Neural progenitor cell (in vitro differentiated cells): ENCODE results near the gene CDK9. TPM values are rescaled to one million over a fixed set of nuclear protein-coding genes. Genes with fewer than 3 reads are reported as not detected.
A peak's percentile ranks its signal among the peaks of the same experiment; 100 is the strongest.

Source experiments
- DNase-seq: peaks from one replicate; pipeline ENCODE4 v3.0.0-alpha.2; 2016; ENCODE audit warnings: low spot score
- H2AFZ ChIP-seq: fragments of 200-600 bp; sonication (generic); replicated peaks from 2 replicates; pipeline ENCODE4 v1.6.1; 2016; ENCODE audit warnings: antibody characterized with exemption
- H3F3A ChIP-seq: fragments of 200-600 bp; sonication (generic); 2 replicates; pipeline ENCODE4 v1.6.1; 2016; ENCODE audit warnings: antibody characterized with exemption, low read depth
- H3K27ac ChIP-seq: fragments of 200-600 bp; sonication (generic); 2 replicates; pipeline ENCODE4 v1.5.1; 2016; ENCODE audit warnings: mild to moderate bottlenecking
- H3K27me3 ChIP-seq: fragments of 200-600 bp; sonication (generic); 2 replicates; pipeline ENCODE4 v1.6.1; 2016; ENCODE audit warnings: mild to moderate bottlenecking, moderate library complexity
- H3K36me3 ChIP-seq: fragments of 200-600 bp; sonication (generic); 2 replicates; pipeline ENCODE4 v1.5.1; 2016
- H3K4me1 ChIP-seq: fragments of 200-600 bp; sonication (generic); 2 replicates; pipeline ENCODE4 v1.6.1; 2016; ENCODE audit warnings: mixed run types
- H3K4me2 ChIP-seq: fragments of 200-600 bp; sonication (generic); 2 replicates; pipeline ENCODE4 v1.6.1; 2016
- H3K4me3 ChIP-seq: fragments of 200-600 bp; sonication (generic); 2 replicates; pipeline ENCODE4 v1.5.1; 2016
- H3K79me2 ChIP-seq: fragments of 200-600 bp; sonication (generic); 2 replicates; pipeline ENCODE4 v1.6.1; 2016; ENCODE audit warnings: low read depth
- H3K9ac ChIP-seq: fragments of 200-600 bp; sonication (generic); 2 replicates; pipeline ENCODE4 v1.6.1; 2016
- H3K9me3 ChIP-seq: fragments of 200-600 bp; sonication (generic); 2 replicates; pipeline ENCODE4 v1.5.1; 2016; ENCODE audit warnings: low read depth
- H4K20me1 ChIP-seq: fragments of 200-600 bp; sonication (generic); 2 replicates; pipeline ENCODE4 v1.6.1; 2016; ENCODE audit warnings: low read depth
- H3K27ac Mint-ChIP-seq: 3 replicates; pipeline ENCODE4 v1.8.0; 2021; ENCODE audit warnings: mixed read lengths
- H3K27me3 Mint-ChIP-seq: 2 replicates; pipeline ENCODE4 v1.8.0; 2022; ENCODE audit warnings: low read depth, mild to moderate bottlenecking, inconsistent platforms, moderate library complexity, mixed read lengths; ENCODE audit not compliant: insufficient read depth
- H3K36me3 Mint-ChIP-seq: 3 replicates; pipeline ENCODE4 v1.8.0; 2021; ENCODE audit warnings: mixed read lengths
- H3K4me1 Mint-ChIP-seq: 3 replicates; pipeline ENCODE4 v1.8.0; 2021; ENCODE audit warnings: mixed read lengths
- H3K4me3 Mint-ChIP-seq: 3 replicates; pipeline ENCODE4 v1.8.0; 2021; ENCODE audit warnings: mild to moderate bottlenecking, moderate library complexity, mixed read lengths
- H3K9me3 Mint-ChIP-seq: 3 replicates; pipeline ENCODE4 v1.8.0; 2020; ENCODE audit warnings: mixed read lengths
- EZH2 ChIP-seq: fragments of 200-600 bp; sonication (generic); IDR thresholded peaks from 2 replicates; pipeline ENCODE4 v1.6.1; 2017; ENCODE audit warnings: antibody characterized with exemption, mild to moderate bottlenecking, moderate library complexity
- EZH2phosphoT487 ChIP-seq: fragments of 200-600 bp; sonication (generic); IDR thresholded peaks from 2 replicates; pipeline ENCODE4 v1.6.1; 2017; ENCODE audit warnings: antibody characterized with exemption
- total RNA-seq: library from RNA; depleted of rRNA; stranded (reverse); fragments of >200 nt; gene quantifications from 2 replicates; pipeline ENCODE4 v1.2.3, GENCODE V29; 2015; ENCODE audit warnings: low replicate concordance
- TF ChIP-seq, protein P1 (sequence below): fragments of 200-600 bp; sonication (generic); IDR thresholded peaks from 2 replicates; pipeline ENCODE4 v1.5.1; 2017; ENCODE audit warnings: antibody characterized with exemption, mild to moderate bottlenecking

CDK9 gene
- total RNA-seq, 1 donor from 2014 or later = 22.5 TPM

DNA sequence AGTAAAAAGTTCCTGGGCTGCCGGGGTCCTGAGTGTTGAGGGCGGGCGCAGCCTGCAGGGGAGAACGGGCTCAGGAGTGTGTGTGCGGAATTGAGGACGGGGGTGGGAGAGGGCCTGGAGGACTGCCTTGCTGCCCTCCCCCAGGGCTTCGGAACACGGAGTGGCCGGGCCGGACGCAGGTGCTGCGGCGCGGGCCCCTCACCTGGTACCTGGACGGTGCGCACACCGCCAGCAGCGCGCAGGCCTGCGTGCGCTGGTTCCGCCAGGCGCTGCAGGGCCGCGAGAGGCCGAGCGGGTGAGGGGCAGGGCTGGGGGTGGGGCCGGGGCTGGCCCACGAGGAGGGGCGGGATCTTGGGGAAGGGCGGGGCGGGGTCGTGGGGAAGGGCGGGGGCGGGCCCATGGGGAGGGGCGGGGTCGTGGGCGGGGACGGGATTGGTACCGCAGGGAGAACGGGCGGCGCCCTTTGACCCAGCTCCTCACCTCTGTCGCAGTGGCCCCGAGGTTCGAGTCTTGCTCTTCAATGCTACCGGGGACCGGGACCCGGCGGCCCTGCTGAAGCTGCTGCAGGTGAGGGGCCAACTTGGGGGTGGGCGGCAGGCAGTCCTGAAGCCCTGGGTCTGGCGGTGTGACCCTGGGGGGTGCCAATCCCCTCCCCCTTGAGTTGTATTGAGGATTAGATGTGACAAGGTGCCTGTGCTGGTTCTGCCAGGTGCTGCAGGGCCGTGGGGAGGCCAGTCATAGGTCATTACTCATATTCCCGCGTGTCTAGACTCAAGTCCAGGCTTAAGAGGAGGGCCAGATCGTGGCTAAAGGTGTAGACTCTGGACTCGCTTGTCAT, 23.9 kb downstream of the CDK9 start:
- Histone ChIP-seq H3K9me3 (no peaks in the 10 kb centered on the region), H3K4me1 (peaks cover 4% of the 10 kb centered on the region), H3K79me2 (peaks cover 8% of the 10 kb centered on the region), H3K27me3 (no peaks in the 10 kb centered on the region), H3K36me3 (no peaks in the 10 kb centered on the region), H3K9ac (no peak overlapping the region), H3K4me2 (peak overlapping the region; percentile 76), H3F3A (peaks cover 7% of the 10 kb centered on the region), H4K20me1 (peaks cover 41% of the 10 kb centered on the region), H3K27ac (no peak overlapping the region), H3K4me3 (peak overlapping the region; percentile 29), H2AFZ (no peak overlapping the region)
- Mint-ChIP-seq H3K36me3 (peaks cover 4% of the 10 kb centered on the region), H3K4me1 (peaks cover 9% of the 10 kb centered on the region), H3K4me3 (peak overlapping the region; percentile 5), H3K27me3 (peaks cover 2% of the 10 kb centered on the region), H3K27ac (no peak overlapping the region), H3K9me3 (no peaks in the 10 kb centered on the region)
- peak; percentile 87 for DNase-seq
- no peak for TF ChIP-seq EZH2
- TF ChIP-seq, protein P1, sequence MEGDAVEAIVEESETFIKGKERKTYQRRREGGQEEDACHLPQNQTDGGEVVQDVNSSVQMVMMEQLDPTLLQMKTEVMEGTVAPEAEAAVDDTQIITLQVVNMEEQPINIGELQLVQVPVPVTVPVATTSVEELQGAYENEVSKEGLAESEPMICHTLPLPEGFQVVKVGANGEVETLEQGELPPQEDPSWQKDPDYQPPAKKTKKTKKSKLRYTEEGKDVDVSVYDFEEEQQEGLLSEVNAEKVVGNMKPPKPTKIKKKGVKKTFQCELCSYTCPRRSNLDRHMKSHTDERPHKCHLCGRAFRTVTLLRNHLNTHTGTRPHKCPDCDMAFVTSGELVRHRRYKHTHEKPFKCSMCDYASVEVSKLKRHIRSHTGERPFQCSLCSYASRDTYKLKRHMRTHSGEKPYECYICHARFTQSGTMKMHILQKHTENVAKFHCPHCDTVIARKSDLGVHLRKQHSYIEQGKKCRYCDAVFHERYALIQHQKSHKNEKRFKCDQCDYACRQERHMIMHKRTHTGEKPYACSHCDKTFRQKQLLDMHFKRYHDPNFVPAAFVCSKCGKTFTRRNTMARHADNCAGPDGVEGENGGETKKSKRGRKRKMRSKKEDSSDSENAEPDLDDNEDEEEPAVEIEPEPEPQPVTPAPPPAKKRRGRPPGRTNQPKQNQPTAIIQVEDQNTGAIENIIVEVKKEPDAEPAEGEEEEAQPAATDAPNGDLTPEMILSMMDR = peak; percentile 4

DNA sequence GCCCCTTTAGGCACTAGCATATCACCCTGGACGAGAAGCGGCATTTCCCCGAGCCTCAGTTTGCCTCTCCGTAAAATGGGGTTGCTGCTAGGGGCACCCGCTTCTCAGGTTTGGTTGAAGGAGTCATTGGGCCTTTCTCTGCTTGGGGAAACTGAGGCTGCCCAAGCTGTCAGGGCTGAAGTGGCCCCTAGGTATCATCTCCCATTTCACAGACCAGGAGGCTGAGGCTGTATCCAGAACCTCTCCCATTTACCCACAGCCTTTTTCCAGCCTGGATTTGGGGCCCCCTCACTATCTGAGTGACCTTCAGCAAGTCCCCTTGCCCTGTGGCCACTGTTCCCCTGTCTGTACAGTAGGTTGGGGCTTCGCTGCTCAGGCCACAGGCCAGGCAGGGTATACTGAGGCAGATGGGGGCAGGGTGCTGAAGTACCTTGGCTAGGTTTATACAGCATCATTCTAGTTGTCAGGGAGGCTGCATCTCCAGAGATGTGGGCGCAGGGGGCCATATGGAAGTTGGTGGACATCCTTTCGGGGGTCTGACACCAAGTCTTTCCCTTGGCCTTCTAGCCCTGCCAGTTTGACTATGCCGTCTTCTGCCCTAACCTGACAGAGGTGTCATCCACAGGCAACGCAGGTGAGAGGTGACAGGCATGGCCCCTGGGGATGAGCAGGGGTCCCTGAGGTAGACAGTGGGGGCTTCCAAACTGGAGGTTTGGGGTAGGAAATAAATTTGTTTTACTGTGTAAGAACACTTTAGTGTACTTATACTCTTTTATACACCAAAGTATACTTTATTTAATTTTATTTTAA, 24.7 kb downstream of the CDK9 start:
- H4K20me1 ChIP-seq = peaks cover 34% of the 10 kb centered on the region
- no peaks in the 10 kb centered on the region for H3K36me3 ChIP-seq
- H3K27ac Mint-ChIP-seq = no peak overlapping the region

DNA sequence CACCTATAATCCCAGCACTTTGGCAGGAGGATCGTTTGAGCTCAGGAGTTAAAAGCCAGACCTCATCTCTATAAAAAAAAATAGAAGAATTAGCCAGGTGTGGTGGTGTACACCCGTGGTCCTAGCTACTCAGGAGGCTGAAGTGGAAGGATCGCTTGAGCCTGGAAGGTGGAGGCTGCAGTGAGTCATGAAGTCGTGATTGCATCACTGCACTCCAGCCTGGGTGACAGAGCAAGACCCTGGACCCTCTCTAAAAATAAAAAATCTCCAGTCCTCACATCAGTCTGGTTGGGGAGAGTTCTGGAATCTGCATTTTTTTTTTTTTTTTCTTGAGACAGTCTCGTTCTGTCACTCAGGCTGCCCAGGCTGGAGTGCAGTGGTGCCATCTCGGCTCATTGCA, 26.2 kb downstream of the CDK9 start:
- Histone ChIP-seq H3K9me3 (no peaks in the 10 kb centered on the region), H3F3A (peaks cover 7% of the 10 kb centered on the region), H3K4me2 (no peak overlapping the region), H3K36me3 (no peaks in the 10 kb centered on the region), H2AFZ (no peak overlapping the region), H3K27me3 (no peaks in the 10 kb centered on the region), H4K20me1 (peaks cover 31% of the 10 kb centered on the region), H3K27ac (no peak overlapping the region), H3K4me3 (no peak overlapping the region), H3K4me1 (peaks cover 4% of the 10 kb centered on the region), H3K9ac (no peak overlapping the region), H3K79me2 (no peaks in the 10 kb centered on the region)
- Mint-ChIP-seq H3K27ac (no peak overlapping the region), H3K36me3 (peaks cover 2% of the 10 kb centered on the region), H3K27me3 (no peaks in the 10 kb centered on the region), H3K9me3 (no peaks in the 10 kb centered on the region), H3K4me1 (peaks cover 9% of the 10 kb centered on the region), H3K4me3 (no peak overlapping the region)
- TF ChIP-seq, protein P1 = no peak
- TF ChIP-seq EZH2phosphoT487 (no peak), EZH2 (no peak)
- no peak for DNase-seq

More for the DNA sequence above, 24.7 kb downstream of the CDK9 start:
- Histone ChIP-seq H2AFZ (no peak overlapping the region), H3K27ac (no peak overlapping the region), H3F3A (peaks cover 7% of the 10 kb centered on the region), H3K9me3 (no peaks in the 10 kb centered on the region), H3K4me1 (peaks cover 4% of the 10 kb centered on the region), H3K79me2 (peaks cover 8% of the 10 kb centered on the region), H3K4me3 (no peak overlapping the region), H3K9ac (no peak overlapping the region), H3K27me3 (no peaks in the 10 kb centered on the region), H3K4me2 (peak overlapping the region; percentile 60)
- peaks cover 2% of the 10 kb centered on the region for H3K27me3 Mint-ChIP-seq
- peaks cover 9% of the 10 kb centered on the region for H3K4me1 Mint-ChIP-seq
- DNase-seq = no peak
- no peaks in the 10 kb centered on the region for H3K9me3 Mint-ChIP-seq
- H3K36me3 Mint-ChIP-seq = peaks cover 4% of the 10 kb centered on the region
- TF ChIP-seq EZH2 = no peak
- no peak for TF ChIP-seq EZH2phosphoT487
- TF ChIP-seq, protein P1 = no peak
- peak overlapping the region; percentile 5 for H3K4me3 Mint-ChIP-seq
